Smooth muscle cell (in vitro differentiated cells): Measurements from ENCODE around the gene DNAJC4. TPM values are rescaled to one million over a fixed set of nuclear protein-coding genes. Genes with fewer than 3 reads are reported as not detected.

Experiments
- DNase-seq: peaks from one replicate; lab custom pipeline; 2025; ENCODE audit not compliant: unreplicated experiment; lab: John Stamatoyannopoulos, UW
- H2AFZ ChIP-seq: fragments of 200-600 bp; sonication (generic); 2 replicates; pipeline ENCODE4 v1.6.0; 2016; ENCODE audit warnings: antibody characterized with exemption, low read depth, mild to moderate bottlenecking
- H3F3A ChIP-seq: fragments of 200-600 bp; sonication (generic); 2 replicates; pipeline ENCODE4 v1.6.0; 2017; ENCODE audit warnings: antibody characterized with exemption, low read depth
- H3K27ac ChIP-seq: fragments of 200-600 bp; sonication (generic); 2 replicates; pipeline ENCODE4 v1.5.1; 2016; ENCODE audit warnings: low read depth, mild to moderate bottlenecking
- H3K27me3 ChIP-seq: fragments of 200-600 bp; sonication (generic); 2 replicates; pipeline ENCODE4 v1.6.1; 2016; ENCODE audit warnings: low read depth, mild to moderate bottlenecking
- H3K36me3 ChIP-seq: fragments of 200-600 bp; sonication (generic); 2 replicates; pipeline ENCODE4 v1.5.1; 2016; ENCODE audit warnings: low read depth
- H3K4me1 ChIP-seq: fragments of 200-600 bp; sonication (generic); 2 replicates; pipeline ENCODE4 v1.5.1; 2016; ENCODE audit warnings: low read depth
- H3K4me2 ChIP-seq: fragments of 200-600 bp; sonication (generic); 2 replicates; pipeline ENCODE4 v1.6.0; 2016; ENCODE audit warnings: mild to moderate bottlenecking
- H3K4me3 ChIP-seq: fragments of 200-600 bp; sonication (generic); 2 replicates; pipeline ENCODE4 v1.5.1; 2016; ENCODE audit warnings: mild to moderate bottlenecking
- H3K79me2 ChIP-seq: fragments of 200-600 bp; sonication (generic); 2 replicates; pipeline ENCODE4 v1.6.0; 2016; ENCODE audit warnings: low read depth, mild to moderate bottlenecking
- H3K9ac ChIP-seq: fragments of 200-600 bp; sonication (generic); 2 replicates; pipeline ENCODE4 v1.6.0; 2016; ENCODE audit warnings: low read depth
- H3K9me3 ChIP-seq: fragments of 200-600 bp; sonication (generic); replicated peaks from 2 replicates; pipeline ENCODE4 v1.5.1; 2016; ENCODE audit warnings: low read depth
- H4K20me1 ChIP-seq: fragments of 200-600 bp; sonication (generic); 2 replicates; pipeline ENCODE4 v1.6.0; 2016; ENCODE audit warnings: low read depth
- CTCF ChIP-seq: fragments of 200-600 bp; sonication (generic); IDR thresholded peaks from 2 replicates; pipeline ENCODE4 v1.5.1; 2017; ENCODE audit warnings: borderline replicate concordance, mild to moderate bottlenecking, antibody characterized with exemption; ENCODE audit not compliant: insufficient read depth, poor library complexity, severe bottlenecking
- WGBS: methylation state at CpG from one replicate; pipeline ENCODE4 v1.1.7; 2016; ENCODE audit warnings: low lambda C conversion rate; 5-methylcytosine and 5-hydroxymethylcytosine counted together
- polyA plus RNA-seq: library from polyadenylated mRNA; unstranded; fragments of >200 nt; fragmentation: Nextera tagmentation; extraction: Ambion mirVana; gene quantifications from 2 replicates; pipeline ENCODE4 v1.2.1, GENCODE V29; 2016
- total RNA-seq: library from RNA; depleted of rRNA; stranded (reverse); fragments of >200 nt; gene quantifications from 2 replicates; pipeline ENCODE4 v1.2.3, GENCODE V29; 2014

DNAJC4 gene
- total and polyA plus RNA-seq, 2 experiments from 2014 or later: 14.5 to 78.5 TPM

DNA sequence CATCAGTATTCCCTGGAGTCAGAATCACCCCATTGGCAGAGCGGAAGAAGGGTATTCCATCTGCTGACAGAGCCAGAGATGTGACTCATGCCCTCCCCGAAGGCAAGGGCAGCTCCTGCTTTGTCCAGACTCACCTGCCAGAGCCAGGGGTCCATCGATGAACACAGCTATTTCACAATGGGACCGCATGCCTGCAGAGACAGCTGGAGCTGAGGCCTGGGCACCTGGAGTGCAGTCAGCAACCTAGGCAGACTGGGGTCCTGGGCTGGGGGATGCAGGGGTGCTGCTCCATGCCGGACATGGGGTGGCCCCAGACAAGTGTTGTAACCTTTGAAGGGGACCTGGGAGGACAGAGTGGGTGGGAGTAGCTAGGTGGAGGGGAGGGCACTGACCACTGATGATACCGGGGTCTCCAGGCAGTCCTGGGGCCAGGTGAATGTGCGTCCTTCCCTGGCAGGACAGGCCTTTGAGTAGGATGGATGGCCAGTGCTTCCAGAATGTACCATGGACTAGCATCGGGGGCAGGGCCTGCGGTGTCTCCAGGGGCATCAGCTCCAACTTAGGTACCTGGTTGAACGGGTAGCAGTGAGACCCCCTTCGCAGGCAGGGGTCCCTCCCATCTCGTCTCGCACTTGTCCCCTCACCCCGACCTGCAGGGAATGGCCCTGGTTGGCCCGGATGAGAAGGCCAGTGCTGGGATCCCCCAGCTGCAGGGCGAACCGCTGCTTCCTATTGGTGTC, 6.0 kb upstream of the DNAJC4 start:
- Histone ChIP-seq H3K36me3 (no peaks in the 10 kb centered on the region), H3K27ac (no peak overlapping the region), H3K79me2 (peaks cover 16% of the 10 kb centered on the region), H3F3A (no peaks in the 10 kb centered on the region), H4K20me1 (no peaks in the 10 kb centered on the region), H3K27me3 (no peaks in the 10 kb centered on the region), H3K4me2 (peak overlapping the region; percentile 97), H3K9me3 (no peaks in the 10 kb centered on the region), H3K9ac (no peak overlapping the region), H3K4me1 (peaks cover 10% of the 10 kb centered on the region), H3K4me3 (no peak overlapping the region), H2AFZ (no peak overlapping the region)
- 93% methylated on average over 17 of the region's 17 CpGs for WGBS
- no peak for DNase-seq
- TF ChIP-seq CTCF: no peak

- Histone ChIP-seq H3K4me1 (peaks cover 16% of the 10 kb centered on the region), H3K79me2 (peaks cover 16% of the 10 kb centered on the region), H3K27ac (no peak overlapping the region), H3K4me3 (peak overlapping the region; percentile 63), H2AFZ (no peak overlapping the region), H3K9me3 (no peaks in the 10 kb centered on the region), H3K27me3 (no peaks in the 10 kb centered on the region), H4K20me1 (no peaks in the 10 kb centered on the region), H3F3A (no peaks in the 10 kb centered on the region), H3K36me3 (no peaks in the 10 kb centered on the region), H3K4me2 (peak overlapping the region; percentile 97), H3K9ac (no peak overlapping the region)
- no peak for DNase-seq
- no peak for TF ChIP-seq CTCF
- WGBS: 78% methylated on average over 22 of the region's 22 CpGs
These were observed 5.3 kb upstream of the DNAJC4 start for GRCh38 chr11:64224891-64225607.

- TF ChIP-seq CTCF: peak; percentile 25
These were observed 4.5 kb upstream of the DNAJC4 start, which contains the start of the genes NUDT22 and TRPT1 for GRCh38 chr11:64225608-64226506. Gene NUDT22, plus strand, starts transcription at chr11:64226274. Its CDS starts 379 bp downstream, at chr11:64226653. Gene TRPT1, minus strand, starts transcription at chr11:64226186. Its CDS starts 326 bp downstream, at chr11:64225860.

More at GRCh38 chr11:64225608-64226506, 4.5 kb upstream of the DNAJC4 start, which contains the start of the genes NUDT22 and TRPT1:
- Histone ChIP-seq H3K9me3 (no peaks in the 10 kb centered on the region), H3K9ac (peak within 1 kb of the TSS; percentile 61), H3K4me1 (peaks cover 17% of the 10 kb centered on the region), H3K27ac (no peak within 1 kb of the TSS), H3K79me2 (peaks cover 16% of the 10 kb centered on the region), H2AFZ (no peak within 1 kb of the TSS), H3K36me3 (no peaks in the 10 kb centered on the region), H3K4me3 (peak within 1 kb of the TSS; percentile 63), H3K4me2 (peak within 1 kb of the TSS; percentile 97), H3K27me3 (no peaks in the 10 kb centered on the region), H4K20me1 (no peaks in the 10 kb centered on the region), H3F3A (no peaks in the 10 kb centered on the region)
- 4% methylated on average over 40 of the region's 54 CpGs for WGBS
- DNase-seq: peak; percentile 75
